Thyroid gland (tissue), 4 donors: ENCODE data around the gene CLEC4C.

Experiments
- POLR2A ChIP-seq, 2 donors: fragments of 450-650 bp; IDR thresholded peaks; one replicate each; pipeline ENCODE4 v1.6.1; 2017; ENCODE audit warnings: antibody characterized with exemption in 2 of 2, mild to moderate bottlenecking in 2 of 2, moderate library complexity in 1 of 2
- TF ChIP-seq, protein P1 (sequence below), 6 experiments: fragments of 200-600 bp in 3 of 6; fragments of 450-650 bp in 3 of 6; sonication (generic) in 3 of 6; IDR thresholded peaks; one replicate each; pipeline ENCODE4 v1.5.1; 2016 to 2019; ENCODE audit warnings: antibody characterized with exemption in 6 of 6, mild to moderate bottlenecking in 2 of 6, inconsistent platforms in 1 of 6, moderate library complexity in 1 of 6

DNA sequence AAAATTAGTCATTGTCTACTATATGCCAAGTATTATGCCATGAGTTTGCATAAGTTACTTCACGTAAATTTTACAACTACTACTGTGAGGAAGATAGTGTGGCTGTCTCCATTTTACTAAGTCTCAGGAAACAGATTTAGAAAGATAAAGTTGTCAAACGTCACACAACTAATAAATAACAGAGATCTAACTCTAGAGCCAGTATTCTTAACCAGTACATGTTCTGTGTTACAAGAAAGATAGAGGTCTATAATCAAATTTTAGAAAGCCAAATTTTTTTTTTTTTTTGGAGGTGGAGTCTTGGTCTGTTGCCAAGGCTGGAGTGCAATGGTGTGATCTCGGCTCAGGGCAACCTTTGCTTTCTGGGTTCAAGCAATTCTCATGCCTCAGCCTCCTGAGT is 14.2 kb downstream of the CLEC4C start:
- TF ChIP-seq, protein P1, sequence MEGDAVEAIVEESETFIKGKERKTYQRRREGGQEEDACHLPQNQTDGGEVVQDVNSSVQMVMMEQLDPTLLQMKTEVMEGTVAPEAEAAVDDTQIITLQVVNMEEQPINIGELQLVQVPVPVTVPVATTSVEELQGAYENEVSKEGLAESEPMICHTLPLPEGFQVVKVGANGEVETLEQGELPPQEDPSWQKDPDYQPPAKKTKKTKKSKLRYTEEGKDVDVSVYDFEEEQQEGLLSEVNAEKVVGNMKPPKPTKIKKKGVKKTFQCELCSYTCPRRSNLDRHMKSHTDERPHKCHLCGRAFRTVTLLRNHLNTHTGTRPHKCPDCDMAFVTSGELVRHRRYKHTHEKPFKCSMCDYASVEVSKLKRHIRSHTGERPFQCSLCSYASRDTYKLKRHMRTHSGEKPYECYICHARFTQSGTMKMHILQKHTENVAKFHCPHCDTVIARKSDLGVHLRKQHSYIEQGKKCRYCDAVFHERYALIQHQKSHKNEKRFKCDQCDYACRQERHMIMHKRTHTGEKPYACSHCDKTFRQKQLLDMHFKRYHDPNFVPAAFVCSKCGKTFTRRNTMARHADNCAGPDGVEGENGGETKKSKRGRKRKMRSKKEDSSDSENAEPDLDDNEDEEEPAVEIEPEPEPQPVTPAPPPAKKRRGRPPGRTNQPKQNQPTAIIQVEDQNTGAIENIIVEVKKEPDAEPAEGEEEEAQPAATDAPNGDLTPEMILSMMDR (IDR thresholded peaks at IDR 0.05), result no peak
- no peak for TF ChIP-seq POLR2A (IDR thresholded peaks at IDR 0.05)
